Spleen (tissue), 7 donors: ENCODE data around the gene PSMD10.

Experiments used
- POLR2A ChIP-seq, 3 donors: fragments of 450-650 bp; IDR thresholded peaks; one replicate each; pipeline ENCODE4 v1.5.1; 2017; ENCODE audit warnings: antibody characterized with exemption in 3 of 3, mild to moderate bottlenecking in 1 of 3
- POLR2AphosphoS5 ChIP-seq, 3 donors: sonication (generic); formaldehyde crosslinking; IDR thresholded peaks; one replicate each; pipeline ENCODE4 v1.5.1; 2017; ENCODE audit warnings: antibody characterized with exemption in 3 of 3
- TF ChIP-seq, protein P1 (sequence below), 11 experiments: fragments of 200-600 bp in 7 of 11; fragments of 450-650 bp in 4 of 11; sonication (generic) in 4 of 11; IDR thresholded peaks in 8 of 11; conservative IDR thresholded peaks in 3 of 11; 1 replicate in 7 of 11; 2 replicates in 4 of 11; pipeline versions ENCODE4 v1.4.0 to v1.8.0; 2016 to 2021; ENCODE audit warnings: antibody characterized with exemption in 11 of 11, inconsistent platforms in 4 of 11, mild to moderate bottlenecking in 1 of 11
- donor health status: DM: no; HTN: no; CAD: no; lungs with moderate emphysema.
- donor health status: DM: no; HTN: no; CAD: no.
- donor health status: DM: no; HTN: no; CAD: no.

DNA sequence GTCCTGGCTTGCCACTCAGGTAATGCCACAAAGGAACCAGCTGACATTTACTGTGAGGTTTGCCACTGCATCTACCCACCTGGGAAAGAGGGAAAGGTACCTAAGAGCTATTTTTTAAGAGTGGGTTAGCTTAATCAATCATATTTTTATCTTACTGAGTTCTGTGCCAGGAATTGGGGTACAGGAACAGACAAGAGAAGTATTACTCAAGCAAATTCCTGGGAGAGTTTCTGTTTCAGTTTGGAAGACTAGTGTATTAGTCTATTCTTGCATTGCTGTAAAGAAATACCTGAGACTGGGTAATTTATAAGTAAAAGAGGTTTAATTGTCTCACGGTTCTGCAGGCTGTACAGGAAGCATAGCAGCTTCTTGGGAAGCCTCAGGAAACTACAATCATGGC lies 23.2 kb downstream of the PSMD10 start:
- TF ChIP-seq, protein P1, sequence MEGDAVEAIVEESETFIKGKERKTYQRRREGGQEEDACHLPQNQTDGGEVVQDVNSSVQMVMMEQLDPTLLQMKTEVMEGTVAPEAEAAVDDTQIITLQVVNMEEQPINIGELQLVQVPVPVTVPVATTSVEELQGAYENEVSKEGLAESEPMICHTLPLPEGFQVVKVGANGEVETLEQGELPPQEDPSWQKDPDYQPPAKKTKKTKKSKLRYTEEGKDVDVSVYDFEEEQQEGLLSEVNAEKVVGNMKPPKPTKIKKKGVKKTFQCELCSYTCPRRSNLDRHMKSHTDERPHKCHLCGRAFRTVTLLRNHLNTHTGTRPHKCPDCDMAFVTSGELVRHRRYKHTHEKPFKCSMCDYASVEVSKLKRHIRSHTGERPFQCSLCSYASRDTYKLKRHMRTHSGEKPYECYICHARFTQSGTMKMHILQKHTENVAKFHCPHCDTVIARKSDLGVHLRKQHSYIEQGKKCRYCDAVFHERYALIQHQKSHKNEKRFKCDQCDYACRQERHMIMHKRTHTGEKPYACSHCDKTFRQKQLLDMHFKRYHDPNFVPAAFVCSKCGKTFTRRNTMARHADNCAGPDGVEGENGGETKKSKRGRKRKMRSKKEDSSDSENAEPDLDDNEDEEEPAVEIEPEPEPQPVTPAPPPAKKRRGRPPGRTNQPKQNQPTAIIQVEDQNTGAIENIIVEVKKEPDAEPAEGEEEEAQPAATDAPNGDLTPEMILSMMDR (IDR thresholded peaks at IDR 0.05 in 8 of 11, conservative IDR thresholded peaks at IDR 0.05 in 3 of 11), result no peak
- TF ChIP-seq POLR2AphosphoS5 (IDR thresholded peaks at IDR 0.05) (no peak), POLR2A (IDR thresholded peaks at IDR 0.05) (no peak)
